Mesenchymal stem cell (in vitro differentiated cells and primary cell): ENCODE results near the gene SYAP1.

Experiments used
- DNase-seq: peaks from one replicate; pipeline ENCODE4 v3.0.0-alpha.2; 2013
- H2AFZ ChIP-seq: one replicate; pipeline ENCODE4 v1.6.1; 2013; ENCODE audit warnings: low read depth, mild to moderate bottlenecking, control low read depth, inconsistent platforms, low read length, moderate library complexity
- H2AK5ac ChIP-seq: 2 replicates; pipeline ENCODE4 v1.6.1; 2013; ENCODE audit warnings: low read length, moderate library complexity, mild to moderate bottlenecking, inconsistent platforms; ENCODE audit not compliant: severe bottlenecking
- H2BK120ac ChIP-seq: one replicate; pipeline ENCODE4 v1.6.1; 2013; ENCODE audit warnings: low read depth, mild to moderate bottlenecking, inconsistent platforms, low read length, moderate library complexity
- H2BK12ac ChIP-seq, 2 experiments: one replicate each; pipeline ENCODE4 v1.6.1; 2013; ENCODE audit warnings: inconsistent platforms in 2 of 2, low read length in 2 of 2, mild to moderate bottlenecking in 2 of 2, moderate library complexity in 2 of 2, control low read depth in 1 of 2
- H2BK15ac ChIP-seq: one replicate; pipeline ENCODE4 v1.6.1; 2013; ENCODE audit warnings: mild to moderate bottlenecking, low read depth, inconsistent platforms; ENCODE audit not compliant: poor library complexity, severe bottlenecking
- H2BK5ac ChIP-seq: 2 replicates; pipeline ENCODE4 v1.6.1; 2013; ENCODE audit warnings: low read depth, mild to moderate bottlenecking, low read length, control low read depth, inconsistent platforms; ENCODE audit not compliant: poor library complexity, severe bottlenecking
- H3K14ac ChIP-seq, 2 experiments: one replicate each; pipeline ENCODE4 v1.6.1; 2013; ENCODE audit warnings: inconsistent platforms in 2 of 2, low read length in 2 of 2, control low read depth in 1 of 2, mild to moderate bottlenecking in 1 of 2, moderate library complexity in 1 of 2
- H3K18ac ChIP-seq, 2 experiments: one replicate each; pipeline ENCODE4 v1.6.1; 2013; ENCODE audit warnings: inconsistent platforms in 2 of 2, low read length in 2 of 2, control low read depth in 1 of 2, low read depth in 1 of 2, mild to moderate bottlenecking in 1 of 2
- H3K23ac ChIP-seq, 2 experiments: one replicate each; pipeline ENCODE4 v1.6.1; 2013; ENCODE audit warnings: inconsistent platforms in 2 of 2, low read length in 2 of 2, mild to moderate bottlenecking in 2 of 2, moderate library complexity in 2 of 2, control low read depth in 1 of 2
- H3K27ac ChIP-seq: 2 replicates; pipeline ENCODE4 v1.5.1; 2013; ENCODE audit warnings: mild to moderate bottlenecking, moderate library complexity, low read length, control low read depth, inconsistent platforms; ENCODE audit not compliant: poor library complexity, severe bottlenecking
- H3K27me3 ChIP-seq, 2 experiments: 2 replicates each; pipeline versions ENCODE4 v1.6.1 to v1.7.0; 2013; ENCODE audit warnings: low read length in 2 of 2, mild to moderate bottlenecking in 2 of 2, moderate library complexity in 2 of 2, control low read depth in 1 of 2, inconsistent platforms in 1 of 2; ENCODE audit not compliant: control insufficient read depth in 1 of 2, insufficient read depth in 1 of 2
- H3K36me3 ChIP-seq, 2 experiments: 2 replicates each; pipeline versions ENCODE4 v1.6.1 to v1.7.0; 2013; ENCODE audit warnings: low read length in 2 of 2, control low read depth in 1 of 2, inconsistent platforms in 1 of 2, low read depth in 1 of 2, mild to moderate bottlenecking in 1 of 2; ENCODE audit not compliant: insufficient read depth in 2 of 2, control insufficient read depth in 1 of 2
- H3K4ac ChIP-seq, 2 experiments: one replicate each; pipeline ENCODE4 v1.6.1; 2013; ENCODE audit warnings: inconsistent platforms in 2 of 2, low read length in 2 of 2, mild to moderate bottlenecking in 2 of 2, moderate library complexity in 2 of 2, control low read depth in 1 of 2, low read depth in 1 of 2
- H3K4me1 ChIP-seq: 2 replicates; pipeline ENCODE4 v1.6.1; 2013; ENCODE audit warnings: low read depth, low read length, control low read depth; ENCODE audit not compliant: control insufficient read depth, insufficient read depth
- H3K4me2 ChIP-seq: 2 replicates; pipeline ENCODE4 v1.6.1; 2013; ENCODE audit warnings: low read length, mild to moderate bottlenecking, inconsistent platforms; ENCODE audit not compliant: poor library complexity, severe bottlenecking
- H3K4me3 ChIP-seq, 2 experiments: 2 replicates each; pipeline versions ENCODE4 v1.5.1 to v1.7.0; 2013; ENCODE audit warnings: low read length in 2 of 2, mild to moderate bottlenecking in 2 of 2, control low read depth in 1 of 2, low read depth in 1 of 2; ENCODE audit not compliant: insufficient read depth in 1 of 2
- H3K79me1 ChIP-seq: replicated peaks from 2 replicates; pipeline ENCODE4 v1.6.1; 2013; ENCODE audit warnings: mild to moderate bottlenecking, control low read depth, low read length, inconsistent platforms; ENCODE audit not compliant: poor library complexity, severe bottlenecking
- H3K9ac ChIP-seq: 2 replicates; pipeline ENCODE4 v1.7.0; 2013; ENCODE audit warnings: mild to moderate bottlenecking, low read length, moderate library complexity
- H3K9me3 ChIP-seq: 2 replicates; pipeline ENCODE4 v1.7.0; 2013; ENCODE audit warnings: mild to moderate bottlenecking, low read length; ENCODE audit not compliant: control insufficient read depth
- H4K8ac ChIP-seq: one replicate; pipeline ENCODE4 v1.6.1; 2013; ENCODE audit warnings: inconsistent platforms, mild to moderate bottlenecking, low read length, moderate library complexity
- H4K91ac ChIP-seq: one replicate; pipeline ENCODE4 v1.6.1; 2013; ENCODE audit warnings: mild to moderate bottlenecking, low read length, inconsistent platforms
- WGBS: methylation state at CpG from one replicate; pipeline ENCODE4 v1.1.7; 2013; ENCODE audit warnings: mixed read lengths; 5-methylcytosine and 5-hydroxymethylcytosine counted together

Gene SYAP1

GRCh38 chrX:16762579-16762978 lies 43.2 kb downstream of the SYAP1 start:
- Histone ChIP-seq H3K9me3 (no peaks in the 10 kb centered on the region), H3K4ac (no peak overlapping the region), H2BK12ac (no peak overlapping the region), H3K14ac (no peak overlapping the region), H3K4me2 (no peak overlapping the region), H2AFZ (no peak overlapping the region), H4K91ac (no peak overlapping the region), H2BK120ac (no peak overlapping the region), H3K9ac (no peak overlapping the region), H3K4me1 (no peaks in the 10 kb centered on the region), H3K4me3 (no peak overlapping the region), H3K18ac (no peak overlapping the region), H2AK5ac (no peak overlapping the region), H3K36me3 (peaks cover 9 to 40% of the 10 kb centered on the region in 2 experiments), H3K79me1 (no peaks in the 10 kb centered on the region), H4K8ac (no peak overlapping the region), H3K27ac (no peak overlapping the region), H2BK15ac (no peak overlapping the region), H2BK5ac (no peak overlapping the region), H3K27me3 (no peaks in the 10 kb centered on the region), H3K23ac (no peak overlapping the region)
- no CpG with 5 or more reads among the region's 1 CpG for WGBS
- no peak for DNase-seq

GRCh38 chrX:16765594-16765993 lies 46.2 kb downstream of the SYAP1 start:
- Histone ChIP-seq H3K9me3 (no peaks in the 10 kb centered on the region), H3K4me2 (no peak overlapping the region), H2BK15ac (no peak overlapping the region), H3K36me3 (peaks cover 0 to 16% of the 10 kb centered on the region in 2 experiments), H3K9ac (no peak overlapping the region), H3K4ac (no peak overlapping the region), H4K8ac (no peak overlapping the region), H3K4me3 (no peak overlapping the region), H2BK12ac (no peak overlapping the region), H4K91ac (no peak overlapping the region), H3K23ac (no peak overlapping the region), H3K79me1 (no peaks in the 10 kb centered on the region), H3K27me3 (no peaks in the 10 kb centered on the region), H2AK5ac (no peak overlapping the region), H3K14ac (no peak overlapping the region), H2AFZ (no peak overlapping the region), H3K27ac (no peak overlapping the region), H3K18ac (no peak overlapping the region), H2BK5ac (no peak overlapping the region), H2BK120ac (no peak overlapping the region), H3K4me1 (no peaks in the 10 kb centered on the region)
- no CpG with 5 or more reads among the region's 2 CpGs for WGBS
- DNase-seq, result no peak

- Histone ChIP-seq H3K4me1 (no peaks in the 10 kb centered on the region), H3K79me1 (no peaks in the 10 kb centered on the region), H2AK5ac (no peak overlapping the region), H4K8ac (no peak overlapping the region), H2BK12ac (no peak overlapping the region), H2BK120ac (no peak overlapping the region), H3K27ac (no peak overlapping the region), H3K18ac (no peak overlapping the region), H4K91ac (no peak overlapping the region), H3K9ac (no peak overlapping the region), H3K4me2 (no peak overlapping the region), H3K14ac (no peak overlapping the region), H3K27me3 (no peaks in the 10 kb centered on the region), H2BK5ac (no peak overlapping the region), H3K9me3 (no peaks in the 10 kb centered on the region), H3K36me3 (no peaks in the 10 kb centered on the region), H2AFZ (no peak overlapping the region), H2BK15ac (no peak overlapping the region), H3K4me3 (no peak overlapping the region), H3K23ac (no peak overlapping the region), H3K4ac (no peak overlapping the region)
- no peak for DNase-seq
- 86% methylated on average over 1 of the region's 2 CpGs for WGBS
Observed at GRCh38 chrX:16770970-16771482, 51.6 kb downstream of the SYAP1 start.

GRCh38 chrX:16771483-16772398 lies 52.3 kb downstream of the SYAP1 start:
- Histone ChIP-seq H3K27ac (peak overlapping the region; percentile 64), H3K14ac (no peak overlapping the region), H2BK5ac (no peak overlapping the region), H2AFZ (no peak overlapping the region), H3K4me1 (no peaks in the 10 kb centered on the region), H2BK120ac (no peak overlapping the region), H3K4me2 (no peak overlapping the region), H2BK15ac (no peak overlapping the region), H3K18ac (no peak overlapping the region), H3K4me3 (no peak overlapping the region), H3K4ac (no peak overlapping the region), H3K27me3 (no peaks in the 10 kb centered on the region), H4K8ac (no peak overlapping the region), H3K9me3 (no peaks in the 10 kb centered on the region), H3K36me3 (no peaks in the 10 kb centered on the region), H3K9ac (peak overlapping the region; percentile 67), H3K23ac (no peak overlapping the region), H3K79me1 (no peaks in the 10 kb centered on the region), H2AK5ac (no peak overlapping the region), H4K91ac (no peak overlapping the region), H2BK12ac (no peak overlapping the region)
- peak; percentile 88 for DNase-seq
- WGBS, result 20% methylated on average over 7 of the region's 16 CpGs
